GM18858 (cell line): ENCODE measurements around the gene TUBA4A.
"Not testable (repeated sequence)": the region's sequence is repeated elsewhere in the genome, so short reads cannot be mapped to it uniquely, and the experiment has no call there.

Experiments used
- ATAC-seq: cut with Tn5 transposase; IDR thresholded peaks from one replicate; pipeline ENCODE4 v1.9.1; 2021; ENCODE audit not compliant: unreplicated experiment

The TUBA4A gene

DNA sequence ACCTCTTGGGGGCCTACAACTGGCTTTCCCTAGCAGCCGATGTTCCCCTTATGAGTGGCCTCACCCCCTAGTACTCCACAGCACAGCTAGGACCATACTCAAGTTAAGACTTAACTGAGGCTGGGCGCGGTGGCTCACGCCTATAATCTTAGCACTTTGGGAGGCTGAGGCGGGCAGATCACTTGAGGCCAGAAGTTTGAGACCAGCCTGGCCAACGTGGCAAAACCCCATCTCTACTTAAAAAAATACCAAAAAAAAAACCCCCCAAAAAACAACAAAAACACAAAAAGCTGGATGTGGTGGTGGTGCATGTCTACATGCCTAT, 33.4 kb upstream of the TUBA4A start:
- not testable (repeated sequence) for ATAC-seq

DNA sequence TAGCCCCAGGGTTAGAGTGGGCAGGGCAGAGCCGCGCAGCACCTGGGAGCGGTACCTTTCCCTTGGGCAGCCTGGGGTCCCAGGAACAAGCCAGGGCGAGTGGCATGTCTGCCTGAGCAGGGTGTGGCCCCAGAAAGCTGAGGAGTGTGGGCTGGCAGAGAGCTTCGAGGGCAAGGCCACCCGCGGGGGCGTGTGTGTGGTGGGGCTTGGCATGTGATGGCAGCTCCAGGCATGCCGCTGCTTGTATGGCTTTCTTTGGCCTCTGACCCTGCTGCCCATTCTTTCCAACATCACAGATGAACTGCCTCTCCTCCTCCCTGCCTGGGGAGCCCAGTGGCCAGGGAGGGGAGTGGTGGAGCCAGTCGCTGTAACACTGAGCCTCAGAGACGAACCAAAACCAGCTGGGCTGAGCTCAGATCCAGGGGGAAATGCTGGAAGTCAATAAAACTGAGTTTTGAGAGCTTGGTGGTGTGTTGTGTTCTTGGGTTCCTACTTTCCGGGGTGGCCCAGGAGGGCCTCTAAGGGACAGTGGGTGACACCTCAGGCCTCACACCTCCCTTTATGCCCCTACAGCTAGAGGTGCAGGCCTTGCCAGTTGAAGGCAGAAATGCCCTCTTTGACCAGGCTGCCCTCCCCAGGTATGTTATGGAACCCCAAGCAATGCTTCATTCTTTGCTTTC, 32.9 kb upstream of the TUBA4A start:
- ATAC-seq: no peak

DNA sequence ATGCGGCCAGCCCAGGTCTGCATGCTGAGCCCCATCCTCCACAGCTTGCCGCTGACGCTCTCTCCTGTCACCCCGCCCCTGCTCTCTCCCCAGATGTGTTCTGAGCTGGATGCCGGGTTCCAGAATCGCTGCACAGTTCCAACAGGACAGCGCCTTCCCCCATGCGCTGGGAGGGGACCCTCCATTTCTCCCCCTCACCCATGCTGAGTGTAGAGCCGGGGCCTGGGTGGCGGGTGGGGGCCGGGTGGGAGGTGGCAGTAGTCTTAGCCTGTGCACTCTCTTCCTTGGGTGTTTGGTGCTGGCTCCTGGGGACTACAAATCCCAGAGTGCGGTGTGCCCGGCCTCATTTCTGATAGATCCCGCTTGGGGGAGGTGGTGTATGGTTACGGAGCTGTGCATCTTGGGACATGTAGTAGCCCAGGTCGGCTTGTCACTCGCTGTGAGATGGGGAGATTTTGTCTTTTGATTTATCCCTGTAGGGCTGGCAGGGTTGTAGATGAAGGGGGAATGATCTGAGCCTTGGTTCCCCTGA, 32.2 kb upstream of the TUBA4A start:
- no peak for ATAC-seq

DNA sequence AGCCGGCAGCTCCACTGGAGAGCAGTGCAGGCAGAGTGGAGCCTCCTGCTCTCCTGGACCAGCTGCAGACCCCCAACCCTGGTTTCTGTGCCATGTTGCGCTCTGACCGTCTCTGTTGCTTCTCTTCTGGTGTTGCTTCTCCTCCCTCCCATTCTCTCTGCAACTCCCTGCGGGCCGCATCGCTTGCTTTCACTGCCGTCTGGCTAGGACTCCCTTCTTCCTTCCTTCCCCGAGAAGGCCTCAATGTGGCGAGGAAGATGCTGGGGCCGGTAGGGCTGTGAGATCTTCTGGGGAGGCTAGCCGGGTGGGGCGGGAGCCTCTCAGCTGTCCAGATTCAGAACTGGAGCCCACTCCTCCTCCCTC, 31.6 kb upstream of the TUBA4A start:
- no peak for ATAC-seq

DNA sequence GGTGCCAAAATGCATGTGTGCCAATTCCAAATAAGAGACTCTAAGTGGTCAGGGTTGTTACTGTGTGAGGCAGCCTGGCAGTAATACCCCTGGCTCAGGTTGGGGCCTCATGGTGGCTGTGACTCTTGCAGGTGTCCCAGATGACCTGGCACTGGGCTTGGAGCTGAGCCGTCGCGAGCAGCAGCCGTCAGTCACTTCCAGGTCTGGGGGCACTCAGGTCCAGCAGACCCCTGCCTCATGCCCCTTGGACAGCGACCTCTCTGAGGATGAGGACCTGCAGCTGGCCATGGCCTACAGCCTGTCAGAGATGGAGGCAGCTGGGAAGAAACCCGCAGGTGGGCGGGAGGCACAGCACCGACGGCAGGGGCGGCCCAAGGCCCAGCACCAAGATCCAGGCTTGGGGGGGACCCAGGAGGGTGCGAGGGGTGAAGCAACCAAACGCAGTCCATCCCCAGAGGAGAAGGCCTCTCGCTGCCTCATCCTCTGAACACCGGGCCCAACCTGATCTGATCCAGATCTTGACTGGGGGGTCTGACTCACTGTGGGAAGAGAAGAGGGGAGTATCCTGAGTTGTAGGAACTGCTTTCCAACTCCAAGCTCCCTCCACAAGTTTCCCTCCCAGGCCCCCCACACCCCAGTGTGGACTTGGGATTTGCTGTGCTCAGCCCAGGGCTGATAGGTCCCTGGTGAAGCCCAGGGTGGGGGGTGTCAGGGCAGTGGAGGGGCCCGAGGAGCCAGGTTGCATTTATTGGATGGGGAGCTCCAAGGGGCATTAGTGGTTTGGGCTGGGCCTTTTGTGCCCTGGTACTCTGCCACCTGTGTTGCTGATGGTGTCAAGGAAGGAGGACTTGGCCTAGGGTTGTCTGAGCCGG, 31.0 kb upstream of the TUBA4A start:
- ATAC-seq: no peak

DNA sequence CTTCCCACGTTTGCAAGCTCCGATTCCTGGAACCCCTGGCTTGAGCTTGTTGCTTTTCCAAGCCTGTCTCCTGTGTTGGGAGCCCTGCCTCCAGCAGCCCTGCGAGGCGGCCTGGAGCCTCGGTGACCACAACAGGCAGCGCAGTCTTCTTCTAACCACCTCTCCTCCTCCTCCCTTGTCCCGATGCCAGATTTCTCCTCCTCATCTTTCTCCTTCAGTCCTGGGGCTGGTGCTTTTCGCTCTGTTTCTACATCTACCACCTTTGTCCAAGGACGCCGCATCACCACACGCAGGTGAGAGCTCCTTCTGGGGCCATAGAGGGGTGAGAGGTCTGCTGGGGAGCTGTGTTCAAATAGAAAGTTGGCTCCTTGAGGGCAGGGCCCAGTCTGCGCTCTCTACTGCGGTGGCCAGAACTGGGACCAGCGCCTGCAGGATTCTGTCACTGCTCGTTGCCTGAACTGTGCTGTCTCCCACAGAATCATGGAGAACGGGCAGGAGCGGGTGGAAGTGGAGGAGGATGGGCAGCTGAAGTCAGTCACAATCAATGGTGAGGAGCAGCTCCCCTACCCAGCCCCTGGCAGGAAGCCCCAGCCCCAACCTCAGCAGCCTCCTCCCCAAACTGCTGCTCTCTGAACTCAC, 29.3 kb upstream of the TUBA4A start:
- no peak for ATAC-seq

DNA sequence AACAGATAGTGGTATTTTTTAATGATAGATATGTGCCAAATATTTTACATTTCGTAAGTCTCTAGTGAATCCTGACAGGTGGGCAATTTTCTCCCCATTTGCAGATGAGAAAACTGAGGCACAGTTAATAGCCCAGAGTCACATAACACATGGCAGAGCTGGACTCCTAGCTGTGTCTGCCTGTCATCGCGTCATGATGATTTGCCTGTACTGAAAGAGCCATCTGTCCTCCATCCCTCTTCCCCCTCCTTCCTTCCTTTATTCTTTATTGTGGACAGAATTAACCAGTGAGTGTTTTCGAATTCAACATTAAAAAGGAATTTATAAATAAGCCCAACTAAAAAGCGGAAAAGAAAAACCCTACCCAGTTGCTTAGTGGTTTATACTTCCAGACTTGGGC, 28.7 kb upstream of the TUBA4A start:
- ATAC-seq: no peak

DNA sequence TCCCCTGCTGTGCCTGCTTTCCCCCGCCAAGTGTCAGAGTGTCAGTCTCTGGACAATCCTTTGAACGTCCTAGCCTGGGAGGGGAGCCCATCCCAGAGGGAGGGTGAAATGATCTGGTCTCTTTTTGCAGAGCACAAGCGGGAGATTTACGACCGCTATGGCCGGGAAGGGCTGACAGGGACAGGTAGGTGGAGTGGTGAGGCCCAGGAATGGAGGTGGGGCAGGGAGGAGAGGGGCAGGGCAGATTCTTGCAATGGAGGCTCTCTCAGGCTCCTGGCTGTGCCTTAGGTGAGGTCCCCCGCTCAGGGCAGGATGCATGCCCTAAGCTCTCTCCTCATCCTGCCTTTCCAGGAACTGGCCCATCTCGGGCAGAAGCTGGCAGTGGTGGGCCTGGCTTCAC, 27.9 kb upstream of the TUBA4A start:
- ATAC-seq: no peak

DNA sequence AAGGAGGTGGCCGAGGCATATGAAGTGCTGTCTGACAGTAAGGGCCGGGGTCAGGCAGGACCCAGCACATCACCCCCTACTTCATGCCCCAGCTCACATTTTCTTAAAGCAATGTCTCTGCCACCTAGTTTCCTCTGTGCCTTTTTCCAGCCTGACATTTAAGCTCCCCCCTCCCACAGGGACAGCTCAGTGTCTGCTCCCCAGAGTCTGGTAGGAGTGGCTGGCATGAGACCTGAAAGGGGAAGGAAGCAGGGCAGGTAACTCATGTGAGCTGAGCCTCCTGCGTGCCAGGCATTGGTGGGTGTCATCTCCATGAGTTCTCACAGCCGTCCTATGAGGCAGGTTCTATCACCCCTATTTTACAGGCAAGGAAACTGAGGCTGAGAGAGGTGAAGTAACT, 26.9 kb upstream of the TUBA4A start:
- no peak for ATAC-seq

DNA sequence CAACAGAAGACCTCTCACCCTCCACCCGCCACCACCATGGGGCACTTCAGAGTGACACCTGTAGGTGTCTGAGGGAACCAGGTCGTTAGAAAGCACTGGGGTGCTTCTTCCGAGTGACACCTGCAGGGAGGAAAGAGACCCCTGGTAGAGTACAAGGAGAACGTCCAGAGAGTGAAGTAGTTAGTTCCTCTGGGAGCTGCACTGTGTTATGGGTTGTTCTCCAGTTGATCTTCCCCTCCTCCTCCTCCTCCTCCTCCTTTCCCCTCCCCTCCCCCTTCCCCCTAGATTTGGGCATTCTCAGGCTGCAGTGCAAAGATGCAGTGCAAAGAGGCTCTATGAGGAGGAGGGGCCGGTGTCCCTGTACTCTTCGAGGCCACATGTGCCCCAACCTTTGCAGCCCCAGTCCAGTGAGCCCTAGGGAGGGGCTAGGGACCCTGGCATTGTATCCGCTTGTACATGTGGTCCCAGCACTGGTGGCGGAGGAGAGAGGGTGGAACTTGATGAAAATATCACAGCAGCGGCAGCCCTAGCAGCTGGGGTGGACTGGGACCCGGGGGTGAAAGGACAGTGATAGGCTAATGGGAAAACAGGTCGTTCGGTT, 26.3 kb upstream of the TUBA4A start:
- ATAC-seq: no peak

DNA sequence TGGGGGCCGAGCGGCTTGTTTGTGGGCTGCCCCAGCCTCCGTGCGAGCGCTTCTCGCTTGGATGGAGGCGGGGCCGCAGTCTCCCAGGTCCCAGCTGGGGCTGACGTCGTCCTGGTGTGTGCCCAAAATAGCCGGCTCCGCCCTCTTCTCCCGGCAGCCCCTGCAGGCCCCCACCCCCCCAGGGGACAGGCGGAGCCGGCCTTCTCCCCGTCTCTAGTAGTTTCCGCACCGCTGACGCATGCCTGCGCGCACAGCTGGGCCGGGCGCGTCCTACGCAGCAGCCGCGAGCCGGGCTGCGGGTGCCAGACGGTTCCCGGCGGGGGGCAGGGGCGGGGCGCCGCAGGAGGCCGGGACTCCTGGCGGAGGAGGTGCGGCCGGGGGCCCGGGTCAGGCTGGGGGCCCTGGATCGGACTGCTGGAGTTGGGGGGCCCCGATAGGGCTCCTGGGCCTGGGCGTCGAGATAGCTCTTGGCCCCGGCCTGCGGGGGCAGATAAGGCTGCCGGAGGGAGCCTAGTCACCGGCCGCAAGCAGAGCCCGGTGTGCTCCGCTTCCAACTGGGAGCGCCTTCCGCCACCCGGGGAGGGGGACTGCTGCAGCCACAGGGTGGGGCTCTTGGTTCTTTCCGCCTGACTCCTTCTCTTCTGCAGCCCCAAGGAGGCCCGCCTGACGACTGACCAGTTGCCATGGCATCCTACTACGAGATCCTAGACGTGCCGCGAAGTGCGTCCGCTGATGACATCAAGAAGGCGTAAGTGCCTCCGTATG, 25.6 kb upstream of the TUBA4A start, which contains the start of gene DNAJB2:
DNAJB2 (plus strand) TSS at position 216 of the 765 bp plus-strand sequence; CDS start at position 684, 468 bp downstream.
- peak; percentile 84 for ATAC-seq

DNA sequence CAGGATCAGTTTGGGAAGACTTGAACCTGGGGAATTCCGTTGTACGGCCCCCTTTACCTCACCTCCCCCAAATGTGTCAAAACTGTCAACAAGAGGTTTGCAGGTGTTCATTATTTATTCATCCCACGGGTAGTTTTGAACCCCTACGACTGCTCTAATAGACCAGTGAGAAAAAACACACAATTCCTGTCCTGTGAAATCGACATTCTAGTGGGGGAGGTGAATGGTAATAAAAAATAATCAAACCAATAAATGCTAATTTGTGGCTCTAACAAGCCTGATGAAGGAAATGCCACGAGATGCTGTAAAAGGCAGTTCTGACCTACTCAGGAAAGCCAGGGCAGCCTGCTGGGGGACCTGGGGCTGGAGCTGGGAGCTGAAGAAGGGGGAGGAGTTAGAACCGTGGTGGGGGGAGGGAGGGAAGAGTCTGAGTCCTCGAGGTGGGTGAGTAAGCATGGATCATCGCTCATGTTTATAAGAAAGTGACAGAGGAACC, 25.0 kb upstream of the TUBA4A start:
- no peak for ATAC-seq

DNA sequence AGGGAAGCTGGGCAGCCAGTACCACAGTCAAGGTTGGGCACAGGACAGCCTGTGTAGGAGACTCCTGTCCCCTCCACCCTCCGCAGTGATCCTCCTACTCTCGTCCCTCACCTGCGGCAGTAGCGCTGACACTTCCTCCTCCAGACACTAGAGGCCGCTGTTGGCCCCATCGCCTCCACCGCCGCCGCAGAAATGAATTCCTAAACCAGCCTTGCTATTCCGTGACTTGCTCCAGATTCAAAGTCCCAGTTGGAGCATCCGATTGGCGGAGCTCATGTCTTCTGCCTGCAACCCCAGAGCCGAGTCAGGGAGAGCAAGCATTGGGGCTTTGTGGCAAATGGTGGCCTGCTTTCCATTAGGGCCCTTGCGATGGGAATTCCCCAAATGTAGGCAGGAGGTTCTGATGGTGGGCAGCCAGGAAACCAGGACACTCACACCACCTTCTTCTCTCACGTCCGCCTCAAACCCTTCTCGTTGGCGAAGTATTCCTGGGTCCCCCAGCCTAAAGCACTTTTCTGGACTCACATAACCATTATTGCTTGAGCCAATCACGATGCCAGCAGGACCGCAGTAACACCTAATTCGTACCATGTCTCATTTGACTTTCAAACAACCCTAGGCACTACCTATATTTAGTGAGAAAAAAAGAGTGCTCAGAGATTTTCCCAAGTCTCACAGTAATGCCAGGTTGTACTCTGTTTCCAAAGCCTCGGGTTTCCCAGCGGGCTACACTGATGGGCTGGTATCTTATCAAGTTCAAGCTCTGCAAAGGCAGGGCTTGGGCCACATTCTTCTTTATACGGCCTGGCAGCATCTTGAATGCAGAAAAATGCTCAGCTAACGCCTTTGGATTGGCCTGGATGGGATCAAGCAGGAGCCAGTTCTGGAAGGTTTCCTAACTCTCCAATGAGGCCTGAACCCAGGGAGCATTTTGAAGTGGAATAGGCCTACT, 24.3 kb upstream of the TUBA4A start:
- no peak for ATAC-seq

DNA sequence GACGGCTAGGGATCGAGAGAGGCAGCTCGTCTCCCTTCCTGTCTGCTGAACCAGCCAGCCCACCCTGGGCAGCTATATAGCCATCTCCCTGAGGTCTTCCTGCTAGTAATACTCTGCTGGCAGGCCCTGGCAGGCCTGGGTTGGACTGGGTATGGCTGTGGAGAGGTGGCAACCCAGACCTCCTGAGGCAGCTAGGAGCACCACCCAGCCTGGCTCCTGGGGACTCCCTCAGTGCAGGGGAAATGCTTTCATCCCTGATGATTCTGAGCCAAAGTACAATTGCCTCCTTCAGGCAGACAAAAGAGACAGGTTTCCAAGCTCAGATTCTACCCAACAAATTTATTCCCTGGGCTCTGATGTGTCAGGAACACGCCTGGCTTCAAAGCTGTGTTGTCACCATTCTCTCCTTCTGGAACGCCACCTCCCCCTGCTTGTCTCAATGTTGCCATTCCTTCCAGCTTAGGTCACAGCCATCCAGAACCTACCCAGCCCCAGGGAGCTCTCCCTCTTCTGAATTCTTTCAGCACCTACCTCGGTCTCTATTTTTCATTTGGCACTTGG, 20.7 kb upstream of the TUBA4A start:
- ATAC-seq: no peak

DNA sequence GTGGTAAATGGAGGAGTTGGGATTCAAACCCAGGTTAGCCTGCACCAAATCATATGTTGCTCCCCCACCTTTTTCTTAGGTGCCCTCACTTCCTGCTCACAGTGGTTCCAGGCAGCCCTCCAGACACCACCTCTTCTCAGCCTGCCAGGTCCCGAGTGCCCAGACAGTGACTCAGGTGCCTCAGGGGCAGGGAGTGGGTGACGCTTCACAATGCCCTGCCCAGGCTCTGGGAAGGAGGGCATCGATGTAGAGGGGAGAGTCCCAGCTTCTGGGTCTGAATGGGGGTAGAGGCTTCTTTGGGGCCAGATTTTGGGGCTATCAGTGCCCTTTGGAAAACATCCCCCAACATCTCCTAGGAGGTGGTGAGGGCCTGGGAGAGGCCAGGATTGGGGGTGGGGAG, 20.2 kb upstream of the TUBA4A start:
- no peak for ATAC-seq

DNA sequence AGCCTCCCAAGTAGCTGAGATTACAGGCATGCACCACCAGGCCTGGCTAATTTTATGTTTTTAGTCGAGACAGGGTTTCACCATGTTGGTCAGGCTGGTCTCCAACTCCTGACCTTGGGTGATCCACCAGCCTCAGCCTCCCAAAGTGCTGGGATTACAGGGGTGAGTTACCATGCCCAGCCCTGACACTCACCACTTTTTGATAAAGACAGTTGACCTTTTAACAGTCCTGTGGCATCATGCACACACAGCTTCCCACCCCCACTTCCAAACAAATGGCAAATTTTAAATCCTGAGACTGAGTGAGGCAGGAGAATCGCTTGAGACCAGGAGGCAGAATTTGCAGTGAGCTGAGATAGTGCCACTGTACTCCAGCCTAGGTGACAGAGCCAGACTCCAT, 19.3 kb upstream of the TUBA4A start:
- ATAC-seq: no peak

DNA sequence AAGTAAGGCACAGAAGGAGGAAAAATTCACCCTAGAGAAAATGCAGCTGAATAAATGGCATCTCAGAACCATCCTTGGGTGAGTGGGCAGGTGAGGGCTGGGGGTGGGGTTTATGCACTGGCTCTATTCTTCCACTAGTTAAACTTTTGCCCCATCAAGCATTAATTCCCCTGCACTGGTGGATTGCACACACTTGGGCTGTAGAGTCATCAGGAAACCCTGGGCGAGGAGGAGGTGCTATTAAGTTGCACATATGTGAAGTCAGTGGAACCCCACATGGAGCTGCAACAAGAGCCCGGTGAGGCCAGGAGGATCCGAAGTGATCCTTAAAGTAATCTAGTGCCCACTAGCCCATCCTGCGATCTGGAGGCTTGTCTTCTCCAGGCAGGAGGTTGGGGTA, 18.6 kb upstream of the TUBA4A start:
- ATAC-seq: no peak

DNA sequence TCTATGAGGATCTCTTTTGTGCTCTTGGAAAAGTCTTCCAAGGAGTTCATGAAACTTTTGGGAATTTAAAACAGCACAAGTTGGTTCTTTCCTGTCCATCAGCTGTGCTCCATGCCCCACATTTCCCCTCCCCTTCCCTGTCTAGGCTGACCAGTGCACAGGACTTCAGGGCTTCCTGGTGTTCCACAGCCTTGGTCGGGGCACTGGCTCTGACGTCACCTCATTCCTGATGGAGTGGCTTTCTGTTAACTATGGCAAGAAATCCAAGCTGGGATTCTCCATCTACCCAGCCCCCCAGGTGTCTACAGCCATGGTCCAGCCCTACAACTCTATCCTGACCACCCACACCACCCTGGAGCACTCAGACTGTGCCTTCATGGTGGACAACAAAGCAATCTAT, 17.3 kb upstream of the TUBA4A start:
- no peak for ATAC-seq

DNA sequence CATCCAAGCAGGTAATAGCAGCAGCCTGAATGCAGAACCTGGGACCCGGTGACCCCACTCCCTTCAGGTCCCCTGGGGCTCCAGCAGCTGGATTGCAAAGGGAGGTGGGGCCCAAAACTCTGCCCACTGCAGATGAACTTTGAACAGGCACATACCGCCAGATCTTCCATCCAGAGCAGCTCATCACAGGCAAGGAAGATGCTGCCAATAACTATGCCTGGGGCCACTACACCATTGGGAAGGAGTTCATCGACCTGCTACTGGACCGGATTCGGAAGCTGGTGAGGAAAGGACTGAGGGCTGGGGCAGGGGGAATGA, 16.3 kb upstream of the TUBA4A start:
- ATAC-seq: no peak
